ENCODE measurements around the gene GFOD1. TPM values are rescaled to one million over a fixed set of nuclear protein-coding genes. Genes with fewer than 3 reads are reported as not detected.

The GFOD1 gene
- polyA plus RNA-seq, 1 donor = 2.0 TPM

DNA sequence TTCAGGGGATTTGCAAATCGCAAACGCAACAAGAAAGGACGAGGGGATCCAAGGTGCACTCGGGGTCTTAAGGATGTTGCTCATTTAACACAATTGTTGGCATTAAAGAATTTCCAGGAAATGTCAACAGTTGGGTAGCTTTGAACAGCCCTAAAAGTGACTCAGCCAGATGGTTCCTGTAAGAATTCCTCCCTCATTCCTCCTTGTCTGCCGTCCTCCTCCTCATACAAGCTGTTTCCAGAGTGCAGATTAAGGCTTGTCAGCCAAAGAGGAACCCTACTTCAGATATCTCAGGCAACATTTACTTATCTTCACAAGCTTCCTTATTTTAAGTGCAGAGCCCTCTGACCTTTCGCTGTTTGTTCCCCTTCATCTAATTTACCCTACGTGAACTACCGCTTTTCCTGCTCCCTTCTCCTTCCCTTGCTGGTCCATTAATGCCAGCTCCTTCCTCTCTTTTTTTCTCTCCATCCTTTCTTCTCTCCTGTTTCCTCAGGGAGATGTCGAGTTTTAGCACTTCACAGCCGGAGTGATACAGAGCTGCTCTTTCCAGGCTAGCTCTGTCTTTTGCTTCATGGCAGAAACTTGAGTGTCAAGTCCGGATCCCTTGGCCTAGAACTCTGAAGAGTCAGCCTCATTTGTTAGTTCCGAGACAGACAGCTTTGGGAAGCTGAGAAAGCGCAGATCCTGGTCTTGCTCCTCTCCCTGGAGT lies 132.9 kb downstream of the GFOD1 start:
- Histone ChIP-seq H3K27ac (ENCODE audit: low read length) (no peak overlapping the region), H3K9me3 (ENCODE audit: control insufficient read depth, low read depth, low read length) (no peaks in the 10 kb centered on the region), H3K4me3 (ENCODE audit: low read length) (no peak overlapping the region), H3K4me1 (ENCODE audit: control insufficient read depth, insufficient read depth, low read length) (no peaks in the 10 kb centered on the region), H3K36me3 (ENCODE audit: control insufficient read depth, insufficient read depth, low read length) (no peaks in the 10 kb centered on the region), H3K27me3 (ENCODE audit: control insufficient read depth, insufficient read depth, low read length) (no peaks in the 10 kb centered on the region)
- DNase-seq = no peak
- 70% methylated on average over 4 of the region's 13 CpGs for WGBS (ENCODE audit: insufficient coverage, low lambda C conversion rate)

DNA sequence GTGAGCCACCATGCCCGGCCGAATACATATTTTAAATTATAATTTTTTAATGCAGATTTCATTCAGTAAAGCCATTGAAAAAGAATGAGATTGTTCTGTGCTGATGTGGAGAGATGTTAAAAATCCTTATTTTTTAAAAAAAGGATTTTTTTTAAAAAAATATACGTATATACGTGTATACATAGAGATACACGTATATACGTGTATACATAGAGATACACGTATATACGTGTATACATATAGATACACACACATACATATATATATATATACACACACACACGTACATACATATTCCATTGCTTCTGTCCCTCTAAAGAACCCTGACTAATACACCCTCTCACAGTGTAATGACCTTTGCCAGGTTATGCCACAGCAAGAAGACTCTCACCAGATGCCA lies 135.2 kb downstream of the GFOD1 start:
- 100% methylated on average over 6 of the region's 9 CpGs for WGBS (ENCODE audit: insufficient coverage, low lambda C conversion rate)
- Histone ChIP-seq H3K4me1 (ENCODE audit: control insufficient read depth, insufficient read depth, low read length) (no peaks in the 10 kb centered on the region), H3K36me3 (ENCODE audit: control insufficient read depth, insufficient read depth, low read length) (no peaks in the 10 kb centered on the region), H3K9me3 (ENCODE audit: control insufficient read depth, low read depth, low read length) (no peaks in the 10 kb centered on the region), H3K27me3 (ENCODE audit: control insufficient read depth, insufficient read depth, low read length) (no peaks in the 10 kb centered on the region), H3K4me3 (ENCODE audit: low read length) (no peak overlapping the region), H3K27ac (ENCODE audit: low read length) (no peak overlapping the region)
- no peak for DNase-seq

DNA sequence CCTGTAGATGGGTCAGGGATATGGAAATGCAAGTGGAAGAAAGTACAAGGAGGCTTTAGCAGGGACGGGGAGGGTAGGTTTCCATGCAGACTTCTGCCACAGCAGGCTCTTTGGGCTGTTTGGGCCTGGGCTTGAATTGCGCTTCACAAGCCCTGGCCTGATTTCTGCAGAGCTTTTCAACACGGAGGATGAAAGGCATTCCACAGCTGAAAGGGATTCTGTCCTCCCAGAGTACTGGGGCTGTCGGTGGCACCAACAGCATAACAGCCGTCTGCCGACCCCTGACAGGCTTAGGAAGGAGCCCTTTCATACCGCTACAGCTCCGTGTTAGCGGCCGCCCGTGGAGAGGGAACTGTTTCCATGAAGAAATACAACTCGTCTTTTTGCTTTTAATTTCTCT lies 136.1 kb downstream of the GFOD1 start:
- Histone ChIP-seq H3K4me3 (ENCODE audit: low read length) (no peak overlapping the region), H3K27ac (ENCODE audit: low read length) (no peak overlapping the region), H3K27me3 (ENCODE audit: control insufficient read depth, insufficient read depth, low read length) (no peaks in the 10 kb centered on the region), H3K9me3 (ENCODE audit: control insufficient read depth, low read depth, low read length) (no peaks in the 10 kb centered on the region), H3K36me3 (ENCODE audit: control insufficient read depth, insufficient read depth, low read length) (no peaks in the 10 kb centered on the region), H3K4me1 (ENCODE audit: control insufficient read depth, insufficient read depth, low read length) (no peaks in the 10 kb centered on the region)
- WGBS (ENCODE audit: insufficient coverage, low lambda C conversion rate) = no CpG with 5 or more reads among the region's 12 CpGs
- DNase-seq = no peak

DNA sequence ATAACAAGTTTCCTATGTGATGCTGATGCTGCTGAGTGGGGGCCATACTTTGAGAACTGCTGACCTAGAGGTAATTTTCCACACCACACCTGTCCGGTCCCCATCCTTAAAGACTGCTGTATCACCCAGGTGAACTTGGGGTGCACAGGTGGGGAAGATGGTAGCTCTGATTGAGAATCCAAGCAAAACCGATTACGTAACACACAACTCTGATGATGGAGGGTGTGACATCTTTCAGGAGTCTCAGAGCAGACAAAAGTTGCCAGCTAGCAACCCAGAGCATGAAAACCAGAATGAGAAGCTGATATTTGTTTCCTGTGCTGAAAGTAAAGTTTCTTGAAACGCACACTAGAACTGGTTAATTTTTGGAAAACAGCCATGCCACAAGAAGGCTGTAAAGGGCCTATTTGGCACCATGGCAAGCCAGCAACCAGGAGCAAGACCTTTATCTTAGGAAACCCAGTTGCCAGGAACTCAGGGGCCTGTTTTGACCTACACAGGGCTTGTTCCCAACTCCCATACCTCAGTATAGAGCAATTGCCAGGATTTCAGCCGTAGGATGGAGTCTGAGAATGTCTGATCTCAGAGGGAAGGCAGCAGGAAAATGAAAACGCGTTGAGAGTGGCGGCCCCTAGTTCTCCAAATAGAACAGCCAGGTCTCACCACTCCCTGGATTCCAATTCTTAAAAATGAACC lies 137.4 kb downstream of the GFOD1 start:
- Histone ChIP-seq H3K36me3 (ENCODE audit: control insufficient read depth, insufficient read depth, low read length) (no peaks in the 10 kb centered on the region), H3K4me3 (ENCODE audit: low read length) (no peak overlapping the region), H3K4me1 (ENCODE audit: control insufficient read depth, insufficient read depth, low read length) (no peaks in the 10 kb centered on the region), H3K27ac (ENCODE audit: low read length) (no peak overlapping the region), H3K27me3 (ENCODE audit: control insufficient read depth, insufficient read depth, low read length) (no peaks in the 10 kb centered on the region), H3K9me3 (ENCODE audit: control insufficient read depth, low read depth, low read length) (no peaks in the 10 kb centered on the region)
- no peak for DNase-seq
- no CpG with 5 or more reads among the region's 8 CpGs for WGBS (ENCODE audit: insufficient coverage, low lambda C conversion rate)

DNA sequence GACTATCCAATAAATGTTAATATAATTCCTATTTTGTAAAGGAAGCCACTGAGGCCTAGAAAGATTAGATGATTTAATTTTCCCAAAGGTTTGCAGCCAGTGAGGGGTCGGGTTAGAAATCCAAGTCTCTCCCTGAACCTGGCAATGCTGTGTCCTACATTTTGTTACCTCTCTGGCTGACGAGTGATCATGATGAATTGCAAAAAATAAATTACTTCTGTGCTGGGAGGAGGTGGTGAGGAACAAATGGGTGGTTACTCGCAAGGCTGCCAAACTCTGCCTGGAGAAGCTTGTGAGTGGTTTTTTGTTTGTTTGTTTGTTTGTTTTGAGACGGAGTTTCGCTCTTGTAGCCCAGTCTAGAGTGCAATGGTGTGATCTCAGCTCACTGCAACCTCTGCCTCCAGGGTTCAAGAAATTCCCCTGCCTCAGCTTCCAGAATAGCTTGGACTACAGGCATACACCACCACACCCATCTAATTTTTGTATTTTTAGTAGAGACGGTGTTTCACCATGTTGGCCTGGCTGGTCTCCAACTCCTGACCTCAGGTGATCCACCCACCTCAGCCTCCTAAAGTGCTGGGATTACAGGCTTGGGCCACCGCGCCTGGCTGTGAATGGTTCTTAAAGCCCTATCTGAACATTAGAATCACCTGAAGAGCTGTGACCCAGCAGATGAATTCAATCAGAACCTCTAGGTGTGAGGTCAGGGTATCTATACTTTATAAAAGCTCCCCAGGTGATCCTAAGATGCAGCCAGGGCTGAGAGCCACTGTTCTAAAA lies 138.9 kb downstream of the GFOD1 start:
- H3K27me3 ChIP-seq (ENCODE audit: control insufficient read depth, insufficient read depth, low read length) = no peaks in the 10 kb centered on the region
- H3K4me1 ChIP-seq (ENCODE audit: control insufficient read depth, insufficient read depth, low read length) = no peaks in the 10 kb centered on the region
- H3K9me3 ChIP-seq (ENCODE audit: control insufficient read depth, low read depth, low read length) = no peaks in the 10 kb centered on the region
- no peak overlapping the region for H3K4me3 ChIP-seq (ENCODE audit: low read length)
- WGBS (ENCODE audit: insufficient coverage, low lambda C conversion rate) = no CpG with 5 or more reads among the region's 8 CpGs
- DNase-seq = no peak
- H3K36me3 ChIP-seq (ENCODE audit: control insufficient read depth, insufficient read depth, low read length) = no peaks in the 10 kb centered on the region
- no peak overlapping the region for H3K27ac ChIP-seq (ENCODE audit: low read length)

DNA sequence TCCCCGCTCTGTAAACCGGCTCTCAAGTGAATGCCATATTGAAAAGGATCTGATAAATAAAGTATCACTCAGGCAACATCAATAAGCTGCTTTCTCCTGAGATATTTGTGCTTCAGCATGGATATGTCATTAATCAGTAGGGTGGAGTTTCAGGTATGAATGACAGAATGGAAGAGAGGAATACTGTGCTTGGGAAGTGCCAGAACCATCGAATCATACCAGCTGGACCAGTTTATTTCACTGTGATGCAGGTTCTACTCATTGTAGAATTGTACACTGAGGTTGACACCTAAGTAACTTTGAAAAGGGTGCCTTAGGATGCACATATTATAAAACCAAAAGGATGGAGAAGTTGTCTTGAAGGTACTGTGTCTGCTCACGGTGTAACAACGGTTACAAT lies 141.2 kb downstream of the GFOD1 start:
- DNase-seq = no peak
- Histone ChIP-seq H3K36me3 (ENCODE audit: control insufficient read depth, insufficient read depth, low read length) (no peaks in the 10 kb centered on the region), H3K9me3 (ENCODE audit: control insufficient read depth, low read depth, low read length) (no peaks in the 10 kb centered on the region), H3K4me3 (ENCODE audit: low read length) (no peak overlapping the region), H3K4me1 (ENCODE audit: control insufficient read depth, insufficient read depth, low read length) (no peaks in the 10 kb centered on the region), H3K27me3 (ENCODE audit: control insufficient read depth, insufficient read depth, low read length) (no peaks in the 10 kb centered on the region), H3K27ac (ENCODE audit: low read length) (no peak overlapping the region)
- WGBS (ENCODE audit: insufficient coverage, low lambda C conversion rate) = 100% methylated on average over 2 of the region's 5 CpGs

DNA sequence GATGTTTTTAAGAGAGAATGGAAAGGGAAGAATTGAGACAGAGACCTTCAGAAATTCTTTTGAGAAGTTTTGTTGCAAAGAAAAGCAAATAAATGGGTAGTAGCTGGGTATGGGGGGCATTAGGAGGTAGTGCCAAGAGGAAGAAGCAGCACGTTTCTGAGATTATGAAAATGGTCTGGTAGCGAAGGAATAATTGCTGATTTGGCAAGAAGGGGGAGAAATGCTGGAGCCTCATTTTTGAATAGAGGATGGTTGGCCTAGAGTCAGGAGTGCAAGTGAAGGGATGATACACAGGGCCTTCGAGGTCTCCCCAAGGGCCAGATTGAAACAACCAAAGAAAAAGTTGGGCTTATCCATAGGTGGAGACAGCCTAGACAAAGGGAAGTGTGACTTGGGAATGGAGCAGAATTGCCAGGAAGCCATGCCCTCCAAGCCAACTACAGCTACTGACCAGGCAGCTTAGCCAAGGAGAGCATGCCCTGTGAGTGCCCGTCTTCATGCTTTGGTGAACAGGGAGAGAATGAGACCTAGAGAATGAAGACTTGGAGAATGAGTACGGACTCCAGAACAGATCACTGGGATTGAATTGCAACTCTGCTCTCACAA lies 144.9 kb downstream of the GFOD1 start:
- Histone ChIP-seq H3K36me3 (ENCODE audit: control insufficient read depth, insufficient read depth, low read length) (no peaks in the 10 kb centered on the region), H3K9me3 (ENCODE audit: control insufficient read depth, low read depth, low read length) (no peaks in the 10 kb centered on the region), H3K27ac (ENCODE audit: low read length) (no peak overlapping the region), H3K4me3 (ENCODE audit: low read length) (no peak overlapping the region), H3K27me3 (ENCODE audit: control insufficient read depth, insufficient read depth, low read length) (peaks cover 3% of the 10 kb centered on the region), H3K4me1 (ENCODE audit: control insufficient read depth, insufficient read depth, low read length) (no peaks in the 10 kb centered on the region)
- 100% methylated on average over 1 of the region's 5 CpGs for WGBS (ENCODE audit: insufficient coverage, low lambda C conversion rate)
- DNase-seq = no peak

DNA sequence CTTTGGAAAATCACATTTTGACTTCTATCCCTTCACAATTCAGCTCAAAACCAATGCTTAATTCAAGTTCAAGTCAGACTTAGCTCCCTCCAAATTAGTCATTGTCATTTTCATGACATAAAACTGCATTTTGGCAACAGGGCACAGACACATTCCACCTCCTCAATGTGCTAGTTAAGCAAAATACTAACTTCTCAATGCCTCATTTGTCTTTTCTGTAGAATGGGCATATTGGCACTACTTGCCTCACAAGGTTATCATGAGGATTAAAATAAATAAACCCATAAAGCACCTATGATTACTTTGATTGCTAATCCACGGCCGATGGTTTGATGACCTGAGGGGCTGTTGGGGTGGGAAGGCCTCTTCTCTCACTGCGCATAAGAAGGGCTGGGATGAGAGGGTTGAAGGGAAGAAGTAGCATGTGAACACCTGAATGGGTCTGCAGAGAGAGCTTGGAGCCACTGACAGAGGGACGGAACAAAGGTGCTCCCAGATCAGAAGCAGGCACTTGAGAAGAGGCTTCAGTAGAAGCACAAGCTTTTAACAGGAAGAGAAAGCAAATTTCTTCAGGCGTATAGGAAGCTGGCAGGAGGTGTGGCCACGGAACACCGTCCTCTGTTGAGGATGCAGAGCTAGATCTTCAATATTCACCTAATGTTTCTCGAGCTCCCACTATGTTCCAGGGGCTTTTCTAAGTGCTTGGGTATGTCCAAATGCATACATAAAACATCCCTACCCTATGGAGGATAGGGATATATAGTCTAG lies 147.4 kb downstream of the GFOD1 start:
- Histone ChIP-seq H3K27me3 (ENCODE audit: control insufficient read depth, insufficient read depth, low read length) (peaks cover 3% of the 10 kb centered on the region), H3K4me1 (ENCODE audit: control insufficient read depth, insufficient read depth, low read length) (no peaks in the 10 kb centered on the region), H3K4me3 (ENCODE audit: low read length) (no peak overlapping the region), H3K36me3 (ENCODE audit: control insufficient read depth, insufficient read depth, low read length) (no peaks in the 10 kb centered on the region), H3K9me3 (ENCODE audit: control insufficient read depth, low read depth, low read length) (no peaks in the 10 kb centered on the region), H3K27ac (ENCODE audit: low read length) (no peak overlapping the region)
- no peak for DNase-seq
- 80% methylated on average over 1 of the region's 8 CpGs for WGBS (ENCODE audit: insufficient coverage, low lambda C conversion rate)

DNA sequence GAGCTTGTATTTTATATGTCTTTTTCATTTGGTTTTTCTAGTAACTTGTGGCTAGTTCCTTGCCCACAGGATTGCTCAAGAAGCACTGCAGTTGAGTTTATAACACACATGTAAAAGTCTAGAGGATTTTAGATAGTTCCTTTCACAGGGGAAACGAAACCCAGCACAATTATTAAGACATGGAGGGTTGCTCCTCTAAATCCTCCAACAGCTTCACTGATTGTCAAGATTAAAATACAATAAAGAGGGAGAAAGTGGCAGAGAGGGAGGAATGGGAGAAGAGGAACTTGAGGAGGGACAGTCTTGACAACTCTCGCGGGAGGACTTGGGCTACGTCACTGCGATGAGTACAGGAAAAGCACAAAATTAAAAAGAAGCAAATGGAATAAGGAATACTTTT lies 149.4 kb downstream of the GFOD1 start:
- Histone ChIP-seq H3K9me3 (ENCODE audit: control insufficient read depth, low read depth, low read length) (no peaks in the 10 kb centered on the region), H3K27ac (ENCODE audit: low read length) (no peak overlapping the region), H3K36me3 (ENCODE audit: control insufficient read depth, insufficient read depth, low read length) (no peaks in the 10 kb centered on the region), H3K27me3 (ENCODE audit: control insufficient read depth, insufficient read depth, low read length) (peaks cover 3% of the 10 kb centered on the region), H3K4me1 (ENCODE audit: control insufficient read depth, insufficient read depth, low read length) (no peaks in the 10 kb centered on the region), H3K4me3 (ENCODE audit: low read length) (no peak overlapping the region)
- 88% methylated on average over 3 of the region's 5 CpGs for WGBS (ENCODE audit: insufficient coverage, low lambda C conversion rate)
- DNase-seq = no peak

DNA sequence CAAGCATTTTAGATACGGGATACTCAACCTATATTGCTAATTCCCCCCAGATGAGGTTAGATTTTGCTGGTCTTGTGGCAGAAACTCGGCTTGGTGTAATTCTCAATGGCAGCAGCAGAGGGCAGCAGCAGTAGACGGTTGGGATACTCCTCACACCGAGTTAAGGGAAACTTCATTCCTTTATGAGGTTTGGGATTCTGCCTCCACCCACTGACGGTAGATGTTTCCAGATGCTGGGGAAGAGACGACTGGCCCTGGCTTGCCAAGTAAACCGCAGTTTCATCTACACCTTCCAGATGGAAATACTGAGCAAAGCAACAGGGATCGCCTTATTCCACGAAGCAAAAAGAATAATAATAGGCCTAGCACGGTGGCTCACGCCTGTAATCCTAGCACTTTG lies 150.8 kb downstream of the GFOD1 start:
- no peak overlapping the region for H3K27ac ChIP-seq (ENCODE audit: low read length)
- peaks cover 3% of the 10 kb centered on the region for H3K27me3 ChIP-seq (ENCODE audit: control insufficient read depth, insufficient read depth, low read length)
- no peaks in the 10 kb centered on the region for H3K36me3 ChIP-seq (ENCODE audit: control insufficient read depth, insufficient read depth, low read length)
- WGBS (ENCODE audit: insufficient coverage, low lambda C conversion rate) = no CpG with 5 or more reads among the region's 11 CpGs
- peak; percentile 55 to 58 for DNase-seq
- no peaks in the 10 kb centered on the region for H3K9me3 ChIP-seq (ENCODE audit: control insufficient read depth, low read depth, low read length)
- H3K4me1 ChIP-seq (ENCODE audit: control insufficient read depth, insufficient read depth, low read length) = no peaks in the 10 kb centered on the region
- no peak overlapping the region for H3K4me3 ChIP-seq (ENCODE audit: low read length)
